Liver (tissue), 9 donors: ENCODE measurements around the gene HOXC10. TPM values are rescaled to one million over a fixed set of nuclear protein-coding genes. Genes with fewer than 3 reads are reported as not detected.

Experiments
- DNase-seq: peaks from one replicate; pipeline ENCODE4 v3.0.0-alpha.2; 2017; ENCODE audit warnings: low spot score
- H3K27ac ChIP-seq, 2 donors: one replicate each; pipeline ENCODE4 v1.7.0; 2013; ENCODE audit warnings: inconsistent platforms in 2 of 2, low read length in 2 of 2, control low read depth in 1 of 2, low read depth in 1 of 2, mild to moderate bottlenecking in 1 of 2
- H3K27me3 ChIP-seq, 4 donors: one replicate each; pipeline versions ENCODE4 v1.6.1 to v1.7.0; 2013; ENCODE audit warnings: low read length in 3 of 4, inconsistent platforms in 1 of 4, mild to moderate bottlenecking in 1 of 4, moderate library complexity in 1 of 4; ENCODE audit not compliant: control insufficient read depth in 4 of 4, insufficient read depth in 4 of 4
- H3K36me3 ChIP-seq, 4 donors: one replicate each; pipeline versions ENCODE4 v1.6.1 to v1.7.0; 2013; ENCODE audit warnings: low read length in 3 of 4, mild to moderate bottlenecking in 3 of 4, low read depth in 1 of 4, moderate library complexity in 1 of 4; ENCODE audit not compliant: control insufficient read depth in 4 of 4, insufficient read depth in 3 of 4
- H3K4me1 ChIP-seq, 4 donors: one replicate each; pipeline versions ENCODE4 v1.6.1 to v1.7.0; 2013; ENCODE audit warnings: low read length in 3 of 4, mild to moderate bottlenecking in 3 of 4, moderate library complexity in 1 of 4; ENCODE audit not compliant: control insufficient read depth in 4 of 4, insufficient read depth in 4 of 4
- H3K4me3 ChIP-seq, 3 donors: one replicate each; pipeline versions ENCODE4 v1.6.1 to v1.7.0; 2013; ENCODE audit warnings: low read length in 3 of 3, control low read depth in 1 of 3, low read depth in 1 of 3, mild to moderate bottlenecking in 1 of 3
- H3K9ac ChIP-seq, 2 donors: one replicate each; pipeline ENCODE4 v1.7.0; 2013; ENCODE audit warnings: low read length in 2 of 2, mild to moderate bottlenecking in 2 of 2, moderate library complexity in 2 of 2, control low read depth in 1 of 2, low read depth in 1 of 2
- H3K9me3 ChIP-seq, 4 donors: one replicate each; pipeline versions ENCODE4 v1.6.1 to v1.7.0; 2013; ENCODE audit warnings: low read length in 3 of 4; ENCODE audit not compliant: control insufficient read depth in 4 of 4
- ATF3 ChIP-seq: IDR thresholded peaks from 2 replicates; pipeline ENCODE4 v1.6.1; 2016; ENCODE audit warnings: antibody characterized with exemption
- EGR1 ChIP-seq, 2 donors: IDR thresholded peaks; 2 replicates each; pipeline ENCODE4 v1.6.1; 2016 to 2018; ENCODE audit warnings: antibody characterized with exemption in 2 of 2, low read depth in 2 of 2
- FOXA1 ChIP-seq: IDR thresholded peaks from 2 replicates; pipeline ENCODE4 v1.6.1; 2016; ENCODE audit warnings: antibody characterized with exemption
- GABPA ChIP-seq, 2 donors: IDR thresholded peaks in 1 of 2; conservative IDR thresholded peaks in 1 of 2; 2 replicates each; pipeline ENCODE4 v1.6.1; 2016; ENCODE audit warnings: antibody characterized with exemption in 2 of 2, mild to moderate bottlenecking in 1 of 2, moderate library complexity in 1 of 2
- HNF4G ChIP-seq: IDR thresholded peaks from 2 replicates; pipeline ENCODE4 v1.6.1; 2016; ENCODE audit warnings: antibody characterized with exemption
- JUND ChIP-seq, 2 donors: IDR thresholded peaks; 2 replicates each; pipeline ENCODE4 v1.6.1; 2016; ENCODE audit warnings: antibody characterized with exemption in 2 of 2
- MAX ChIP-seq: IDR thresholded peaks from 2 replicates; pipeline ENCODE4 v1.6.1; 2016; ENCODE audit warnings: antibody characterized with exemption
- NR2F2 ChIP-seq: IDR thresholded peaks from 2 replicates; pipeline ENCODE4 v1.6.1; 2016; ENCODE audit warnings: antibody characterized with exemption
- RAD21 ChIP-seq, 2 donors: IDR thresholded peaks; 2 replicates each; pipeline ENCODE4 v1.6.1; 2016; ENCODE audit warnings: antibody characterized with exemption in 2 of 2, mild to moderate bottlenecking in 2 of 2
- RXRA ChIP-seq, 2 donors: IDR thresholded peaks; 2 replicates each; pipeline ENCODE4 v1.6.1; 2017 to 2018; ENCODE audit warnings: antibody characterized with exemption in 2 of 2, mild to moderate bottlenecking in 1 of 2
- SP1 ChIP-seq: IDR thresholded peaks from 2 replicates; pipeline ENCODE4 v1.6.1; 2018; ENCODE audit warnings: antibody characterized with exemption, mild to moderate bottlenecking
- YY1 ChIP-seq: IDR thresholded peaks from 2 replicates; pipeline ENCODE4 v1.6.1; 2016; ENCODE audit warnings: antibody characterized with exemption, mild to moderate bottlenecking
- WGBS: extraction: QIAGEN DNeasy Blood & Tissue Kit; methylation state at CpG from one replicate; pipeline ENCODE4 v1.1.7; 2013; 5-methylcytosine and 5-hydroxymethylcytosine counted together
- polyA plus RNA-seq, 2 donors: library from polyadenylated mRNA; stranded (reverse) in 1 of 2; unstranded in 1 of 2; fragments of 200-250 nt in 1 of 2; fragments of >200 nt in 1 of 2; fragmentation: Nextera tagmentation in 1 of 2; extraction: Ambion mirVana in 1 of 2; gene quantifications; one replicate each; pipeline versions ENCODE4 v1.2.1 to v1.2.3, GENCODE V29; 2013 to 2015
- total RNA-seq, 2 donors: library from RNA; depleted of rRNA; stranded (reverse); fragments of >200 nt; gene quantifications; one replicate each; pipeline ENCODE4 v1.2.3, GENCODE V29; 2014
- TF ChIP-seq, protein P1 (sequence below): IDR thresholded peaks from 2 replicates; pipeline ENCODE4 v1.6.1; 2016; ENCODE audit warnings: antibody characterized with exemption
- TF ChIP-seq, protein P2 (sequence below): fragments of 150-350 bp; IDR thresholded peaks from 2 replicates; pipeline ENCODE4 v1.5.1; 2017; ENCODE audit warnings: improper control_type of control experiment, low read depth, low read length; ENCODE audit not compliant: missing input control
- donor health status: healthy.
- donor health status: healthy.
- donor health status: healthy.
- donor health status: healthy.
- donor health status: healthy.

HOXC10 gene
- total and polyA plus RNA-seq, 4 donors = not detected

DNA sequence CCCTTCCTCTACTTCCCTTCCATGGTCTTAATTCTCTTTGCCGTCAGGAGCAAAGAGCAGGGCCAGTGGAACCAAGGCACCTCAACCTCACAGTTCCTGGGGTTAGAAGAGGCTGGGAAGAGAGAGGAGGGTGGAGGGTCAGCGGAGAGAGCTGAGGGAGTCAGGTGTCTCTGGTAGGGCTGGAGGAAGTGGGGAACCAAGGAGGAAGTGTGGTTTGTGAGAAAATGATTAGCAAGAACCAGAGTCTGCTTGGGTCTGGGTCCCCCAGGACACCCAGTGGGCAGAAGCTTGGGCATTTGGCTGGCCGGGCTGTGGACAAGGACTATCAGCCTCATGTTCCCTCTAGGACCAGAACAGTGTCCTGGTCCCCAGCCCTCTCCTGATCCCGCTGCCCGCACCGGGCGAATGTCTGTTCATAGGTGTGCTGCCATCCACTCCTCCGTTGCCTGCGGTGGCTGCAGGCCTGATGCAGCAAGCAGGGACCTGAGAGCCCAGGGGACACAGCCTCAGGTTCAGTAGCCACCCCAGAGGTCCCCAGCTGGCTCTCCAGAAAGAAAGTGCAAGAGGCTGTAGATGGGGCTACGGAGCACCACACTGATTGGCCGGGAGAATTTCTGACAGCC, 27.9 kb upstream of the HOXC10 start:
- Histone ChIP-seq H3K9ac (no peak overlapping the region), H3K4me3 (no peak overlapping the region), H3K27me3 (peaks cover 13 to 46% (median 27%) of the 10 kb centered on the region in 4 donors), H3K36me3 (no peaks in the 10 kb centered on the region), H3K9me3 (peaks cover 0 to 3% (median 0%) of the 10 kb centered on the region in 4 donors), H3K27ac (no peak overlapping the region), H3K4me1 (peaks cover 0 to 2% (median 0%) of the 10 kb centered on the region in 4 donors)
- 18% methylated on average over 11 of the region's 11 CpGs for WGBS
- TF ChIP-seq MAX (no peak), FOXA1 (no peak), RAD21 (IDR thresholded peaks at IDR 0.05) (no peak), ATF3 (no peak), JUND (IDR thresholded peaks at IDR 0.05) (no peak), RXRA (IDR thresholded peaks at IDR 0.05) (no peak)
- TF ChIP-seq, protein P1, sequence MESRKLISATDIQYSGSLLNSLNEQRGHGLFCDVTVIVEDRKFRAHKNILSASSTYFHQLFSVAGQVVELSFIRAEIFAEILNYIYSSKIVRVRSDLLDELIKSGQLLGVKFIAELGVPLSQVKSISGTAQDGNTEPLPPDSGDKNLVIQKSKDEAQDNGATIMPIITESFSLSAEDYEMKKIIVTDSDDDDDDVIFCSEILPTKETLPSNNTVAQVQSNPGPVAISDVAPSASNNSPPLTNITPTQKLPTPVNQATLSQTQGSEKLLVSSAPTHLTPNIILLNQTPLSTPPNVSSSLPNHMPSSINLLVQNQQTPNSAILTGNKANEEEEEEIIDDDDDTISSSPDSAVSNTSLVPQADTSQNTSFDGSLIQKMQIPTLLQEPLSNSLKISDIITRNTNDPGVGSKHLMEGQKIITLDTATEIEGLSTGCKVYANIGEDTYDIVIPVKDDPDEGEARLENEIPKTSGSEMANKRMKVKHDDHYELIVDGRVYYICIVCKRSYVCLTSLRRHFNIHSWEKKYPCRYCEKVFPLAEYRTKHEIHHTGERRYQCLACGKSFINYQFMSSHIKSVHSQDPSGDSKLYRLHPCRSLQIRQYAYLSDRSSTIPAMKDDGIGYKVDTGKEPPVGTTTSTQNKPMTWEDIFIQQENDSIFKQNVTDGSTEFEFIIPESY = no peak
- DNase-seq = no peak

DNA sequence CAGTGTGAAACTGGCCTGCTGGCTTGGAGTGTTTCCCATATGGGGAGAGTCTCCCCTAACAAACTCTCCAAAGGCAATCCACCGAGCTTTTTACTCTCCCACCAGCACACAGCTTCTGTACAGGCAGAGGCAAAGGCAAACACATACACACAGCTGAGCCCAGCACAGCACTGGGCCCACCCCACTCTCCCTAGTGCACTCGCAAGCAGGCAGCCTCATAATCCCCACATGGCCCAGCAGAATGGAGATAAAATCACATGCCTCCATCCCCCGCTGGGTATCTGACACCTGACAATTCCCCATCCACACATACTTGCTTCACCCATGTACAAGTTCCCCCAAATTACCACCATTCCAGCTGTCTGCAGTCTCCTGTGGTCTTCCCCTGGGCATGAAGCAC, 26.8 kb upstream of the HOXC10 start:
- DNase-seq = no peak
- WGBS = 14% methylated on average over 3 of the region's 3 CpGs
- H3K36me3 ChIP-seq = no peaks in the 10 kb centered on the region
- peaks cover 0 to 1% (median 0%) of the 10 kb centered on the region in 4 donors for H3K4me1 ChIP-seq
- H3K9me3 ChIP-seq = peaks cover 0 to under 1% (median 0%) of the 10 kb centered on the region in 4 donors
- TF ChIP-seq GABPA (IDR thresholded peaks at IDR 0.05 in 1 of 2, conservative IDR thresholded peaks at IDR 0.05 in 1 of 2) = no peak
- TF ChIP-seq HNF4G = no peak
- TF ChIP-seq, protein P1 = no peak
- TF ChIP-seq, protein P2, sequence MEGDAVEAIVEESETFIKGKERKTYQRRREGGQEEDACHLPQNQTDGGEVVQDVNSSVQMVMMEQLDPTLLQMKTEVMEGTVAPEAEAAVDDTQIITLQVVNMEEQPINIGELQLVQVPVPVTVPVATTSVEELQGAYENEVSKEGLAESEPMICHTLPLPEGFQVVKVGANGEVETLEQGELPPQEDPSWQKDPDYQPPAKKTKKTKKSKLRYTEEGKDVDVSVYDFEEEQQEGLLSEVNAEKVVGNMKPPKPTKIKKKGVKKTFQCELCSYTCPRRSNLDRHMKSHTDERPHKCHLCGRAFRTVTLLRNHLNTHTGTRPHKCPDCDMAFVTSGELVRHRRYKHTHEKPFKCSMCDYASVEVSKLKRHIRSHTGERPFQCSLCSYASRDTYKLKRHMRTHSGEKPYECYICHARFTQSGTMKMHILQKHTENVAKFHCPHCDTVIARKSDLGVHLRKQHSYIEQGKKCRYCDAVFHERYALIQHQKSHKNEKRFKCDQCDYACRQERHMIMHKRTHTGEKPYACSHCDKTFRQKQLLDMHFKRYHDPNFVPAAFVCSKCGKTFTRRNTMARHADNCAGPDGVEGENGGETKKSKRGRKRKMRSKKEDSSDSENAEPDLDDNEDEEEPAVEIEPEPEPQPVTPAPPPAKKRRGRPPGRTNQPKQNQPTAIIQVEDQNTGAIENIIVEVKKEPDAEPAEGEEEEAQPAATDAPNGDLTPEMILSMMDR = no peak
- no peak for TF ChIP-seq YY1
- TF ChIP-seq SP1 = no peak
- no peak for TF ChIP-seq EGR1 (IDR thresholded peaks at IDR 0.05; ENCODE audit: low read depth in 2 of 2)
- TF ChIP-seq NR2F2 = no peak
- TF ChIP-seq RXRA (IDR thresholded peaks at IDR 0.05) = no peak
- TF ChIP-seq FOXA1 = no peak
- TF ChIP-seq ATF3 = no peak
- no peak overlapping the region for H3K27ac ChIP-seq
- H3K4me3 ChIP-seq = no peak overlapping the region
- no peak overlapping the region for H3K9ac ChIP-seq
- peaks cover 13 to 49% (median 33%) of the 10 kb centered on the region in 4 donors for H3K27me3 ChIP-seq
